SU-DHL-6 (cell line): ENCODE measurements around the gene PLXNA2.

Source experiments
- EZH2phosphoT487 ChIP-seq: fragments of 200-600 bp; sonication (generic), shearing (Covaris generic); conservative IDR thresholded peaks from 2 replicates; pipeline ENCODE4 v1.6.1; 2018; ENCODE audit warnings: mild to moderate bottlenecking, antibody characterized with exemption, low read length, moderate library complexity, mixed read lengths
- TF ChIP-seq, protein P1 (sequence below): fragments of 200-600 bp; sonication (generic); IDR thresholded peaks from one replicate; pipeline ENCODE4 v1.5.1; 2017; ENCODE audit warnings: antibody characterized with exemption, mild to moderate bottlenecking, low read length, moderate library complexity; ENCODE audit not compliant: insufficient read depth, poor library complexity, severe bottlenecking

GRCh38 chr1:208146650-208147049, 97.5 kb downstream of the PLXNA2 start:
- TF ChIP-seq EZH2phosphoT487 = no peak
- TF ChIP-seq, protein P1, sequence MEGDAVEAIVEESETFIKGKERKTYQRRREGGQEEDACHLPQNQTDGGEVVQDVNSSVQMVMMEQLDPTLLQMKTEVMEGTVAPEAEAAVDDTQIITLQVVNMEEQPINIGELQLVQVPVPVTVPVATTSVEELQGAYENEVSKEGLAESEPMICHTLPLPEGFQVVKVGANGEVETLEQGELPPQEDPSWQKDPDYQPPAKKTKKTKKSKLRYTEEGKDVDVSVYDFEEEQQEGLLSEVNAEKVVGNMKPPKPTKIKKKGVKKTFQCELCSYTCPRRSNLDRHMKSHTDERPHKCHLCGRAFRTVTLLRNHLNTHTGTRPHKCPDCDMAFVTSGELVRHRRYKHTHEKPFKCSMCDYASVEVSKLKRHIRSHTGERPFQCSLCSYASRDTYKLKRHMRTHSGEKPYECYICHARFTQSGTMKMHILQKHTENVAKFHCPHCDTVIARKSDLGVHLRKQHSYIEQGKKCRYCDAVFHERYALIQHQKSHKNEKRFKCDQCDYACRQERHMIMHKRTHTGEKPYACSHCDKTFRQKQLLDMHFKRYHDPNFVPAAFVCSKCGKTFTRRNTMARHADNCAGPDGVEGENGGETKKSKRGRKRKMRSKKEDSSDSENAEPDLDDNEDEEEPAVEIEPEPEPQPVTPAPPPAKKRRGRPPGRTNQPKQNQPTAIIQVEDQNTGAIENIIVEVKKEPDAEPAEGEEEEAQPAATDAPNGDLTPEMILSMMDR = no peak
